SH-SY5Y (cell line): ENCODE data around the gene CAMK2G.

ENCODE experiments used
- GATA2 ChIP-seq: IDR thresholded peaks from 2 replicates; pipeline ENCODE4 v1.6.1; 2011; ENCODE audit warnings: mild to moderate bottlenecking, low read depth, low read length
- GATA3 ChIP-seq: IDR thresholded peaks from 2 replicates; pipeline ENCODE4 v1.6.1; 2011; ENCODE audit warnings: low read depth, mild to moderate bottlenecking, low read length, moderate library complexity

Gene CAMK2G

GRCh38 chr10:73863039-73863817 is 11.1 kb downstream of the CAMK2G start:
- TF ChIP-seq GATA2 (no peak), GATA3 (no peak)

DNA sequence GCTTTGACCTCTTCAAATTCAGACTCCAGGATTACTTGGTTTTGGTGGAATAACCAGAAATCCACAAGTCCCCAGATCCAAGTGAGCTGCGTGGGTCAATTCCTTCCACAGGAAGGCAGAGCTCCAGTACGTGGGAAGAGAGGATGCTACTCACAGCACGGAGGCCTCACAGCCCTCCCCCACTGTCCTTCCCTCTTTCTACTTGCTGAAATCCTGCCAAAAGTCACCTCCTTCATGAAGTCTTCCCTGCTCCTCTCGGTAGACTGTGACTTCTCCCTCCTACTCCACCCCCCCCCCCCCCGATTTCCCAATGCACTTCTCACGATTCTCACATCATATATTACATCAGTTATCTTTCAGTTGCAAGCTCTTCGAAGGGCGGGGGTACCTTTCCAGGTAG is 12.3 kb downstream of the CAMK2G start:
- TF ChIP-seq GATA2 (no peak), GATA3 (no peak)

DNA sequence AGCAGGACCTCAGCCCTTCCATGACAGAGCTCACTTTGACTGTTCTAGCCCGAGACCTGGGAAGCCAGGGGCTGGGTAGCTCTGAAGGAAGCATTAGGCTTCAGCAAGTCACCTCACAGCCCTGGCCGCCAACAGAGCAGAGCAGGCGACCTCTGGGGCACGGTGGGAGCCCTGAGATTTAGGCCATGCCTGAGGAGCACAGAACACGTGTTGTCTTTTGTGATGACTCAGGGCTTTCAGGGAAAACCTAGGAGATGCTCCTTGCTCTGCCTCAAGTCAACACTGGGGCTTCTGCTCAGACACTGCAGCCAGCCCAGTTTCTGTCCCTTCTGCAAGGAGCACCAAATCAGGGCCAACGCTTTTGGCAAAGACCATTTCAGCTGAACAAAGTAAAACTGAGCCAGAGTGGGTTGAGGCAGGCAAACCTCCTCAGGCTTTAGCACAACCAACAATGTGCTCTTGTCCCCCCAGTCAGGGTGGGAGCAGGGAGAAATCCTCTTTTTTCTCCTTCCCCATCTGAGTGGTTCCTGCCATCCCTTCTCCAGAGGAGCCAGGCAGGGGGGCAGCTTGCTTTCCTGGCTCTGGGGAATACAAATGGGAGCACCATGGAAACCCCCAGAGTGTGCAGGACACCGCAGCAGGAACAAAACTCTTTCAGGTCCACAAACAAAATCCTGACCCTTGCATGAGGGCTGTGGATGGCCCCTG is 14.4 kb downstream of the CAMK2G start:
- no peak for TF ChIP-seq GATA2

GRCh38 chr10:73859428-73859783 is 14.9 kb downstream of the CAMK2G start:
- no peak for TF ChIP-seq GATA3
- no peak for TF ChIP-seq GATA2

- TF ChIP-seq GATA3 (no peak), GATA2 (no peak)
Observed at GRCh38 chr10:73858750-73859427, 15.5 kb downstream of the CAMK2G start.

- no peak for TF ChIP-seq GATA3
- no peak for TF ChIP-seq GATA2
Observed at GRCh38 chr10:73858013-73858708, 16.2 kb downstream of the CAMK2G start.

DNA sequence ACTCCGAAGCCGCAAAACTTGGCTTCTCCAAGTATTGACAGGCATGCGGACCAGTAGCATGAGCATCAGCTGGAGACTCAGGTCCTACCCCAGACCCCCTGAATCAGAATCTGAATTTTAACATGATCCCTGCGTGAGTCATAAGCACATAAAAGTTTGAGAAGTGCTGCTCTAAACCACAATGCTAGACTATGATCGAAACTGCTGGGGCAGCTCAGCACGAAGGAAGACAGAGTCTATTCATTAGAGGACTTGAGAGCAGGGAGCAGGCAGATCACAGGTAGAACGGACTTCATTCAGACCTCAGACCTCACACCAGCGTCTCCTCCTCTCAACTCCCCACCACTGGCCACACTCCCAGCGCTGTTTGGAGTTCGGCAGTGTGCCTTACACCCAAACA is 16.9 kb downstream of the CAMK2G start:
- TF ChIP-seq GATA3 = no peak
- TF ChIP-seq GATA2 = no peak

- no peak for TF ChIP-seq GATA3
- no peak for TF ChIP-seq GATA2
Observed at GRCh38 chr10:73856261-73856660, 18.1 kb downstream of the CAMK2G start.

GRCh38 chr10:73855413-73855812 is 18.9 kb downstream of the CAMK2G start:
- TF ChIP-seq GATA2 (no peak), GATA3 (no peak)

DNA sequence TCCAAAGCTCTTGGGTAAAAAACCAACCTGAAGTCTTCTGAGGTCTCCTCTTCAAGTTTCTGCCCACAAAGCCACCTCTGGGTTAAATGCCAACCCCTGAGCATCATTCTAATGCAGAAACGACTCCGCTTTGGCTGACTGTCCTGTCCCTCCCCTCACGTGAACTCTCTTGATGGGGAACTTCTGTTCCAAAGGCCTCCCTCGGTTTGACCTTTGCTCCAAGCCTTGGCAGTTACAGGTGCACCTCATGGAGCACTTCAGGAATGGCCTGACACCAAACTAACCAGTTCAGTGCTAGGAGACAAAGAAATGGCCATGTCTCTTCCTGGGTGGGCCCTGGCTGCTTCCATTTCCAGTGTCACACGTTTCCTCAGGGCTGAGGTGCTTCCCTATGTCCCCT is 20.0 kb downstream of the CAMK2G start:
- TF ChIP-seq GATA3 (no peak), GATA2 (no peak)

DNA sequence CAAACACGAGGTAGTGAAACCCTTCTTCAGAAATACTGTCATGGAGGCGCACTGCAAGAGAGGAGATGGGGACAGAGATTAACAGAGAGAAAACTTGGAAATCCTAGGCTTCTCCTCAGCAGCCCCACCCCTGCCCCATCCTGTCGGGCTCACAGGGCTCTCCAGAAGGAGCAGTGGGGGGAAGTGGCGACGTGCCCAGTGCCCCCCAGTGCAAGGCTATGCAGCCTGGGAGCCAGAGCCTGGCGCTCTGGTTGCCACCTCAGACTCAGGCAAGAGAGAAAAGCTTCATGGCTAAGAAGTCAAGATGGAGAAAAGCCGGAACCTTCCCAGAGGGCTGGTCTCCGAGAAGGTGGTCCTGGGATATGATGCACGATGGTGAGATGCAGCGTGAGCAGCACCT is 21.2 kb downstream of the CAMK2G start:
- no peak for TF ChIP-seq GATA3
- TF ChIP-seq GATA2 = no peak

GRCh38 chr10:73850863-73851461 is 23.4 kb downstream of the CAMK2G start:
- TF ChIP-seq GATA2 (no peak), GATA3 (no peak)

- TF ChIP-seq GATA2 = no peak
- TF ChIP-seq GATA3 = no peak
Observed at GRCh38 chr10:73850211-73850610, 24.1 kb downstream of the CAMK2G start.
